ENCODE results near the gene ERRFI1.

- TF ChIP-seq CTCF (IDR thresholded peaks at IDR 0.05; ENCODE audit: low read depth, low read length) (no peak), EZH2phosphoT487 (IDR thresholded peaks at IDR 0.05; ENCODE audit: low read depth) (no peak)
Observed at GRCh38 chr1:8011923-8012858, 13.9 kb downstream of the ERRFI1 start.
